HCT116 (cell line): ENCODE data around the gene EID2. TPM values are rescaled to one million over a fixed set of nuclear protein-coding genes. Genes with fewer than 3 reads are reported as not detected.

Source experiments
- ATAC-seq: fragments of 200-7000 bp; cut with Tn5 transposase; 2 replicates; pipeline ENCODE4 v1.9.1; 2020; ENCODE audit warnings: mild to moderate bottlenecking, moderate library complexity
- BruUV-seq: library from RNA; stranded (reverse); fragments of 400-500 nt; replicated peaks from 2 replicates; lab custom pipeline; 2021; lab: Mats Ljungman, UMichigan
- CTCF ChIA-PET: fragments of 300-600 bp; sonication (Branson Sonifier 250); formaldehyde crosslinking; loops from one replicate; lab custom pipeline; 2021; ENCODE audit warnings: antibody characterized with exemption; lab: Charles Lee
- POLR2A ChIA-PET: fragments of 300-600, 350-600 bp; sonication (Branson Sonifier 250); formaldehyde crosslinking; loops from one replicate; lab custom pipeline; 2021; ENCODE audit warnings: antibody characterized with exemption; lab: Charles Lee
- RAD21 ChIA-PET, 2 experiments: fragments of 300-600 bp; sonication (Branson Sonifier 250); formaldehyde crosslinking; loops; one replicate each; lab custom pipeline; 2023; ENCODE audit warnings: low total read pairs in 2 of 2; ENCODE audit not compliant: uncharacterized antibody in 2 of 2, unreplicated experiment in 2 of 2, low non-redundant PET in 1 of 2; lab: Charles Lee
- DNase-seq: peaks from one replicate; pipeline ENCODE4 v3.0.0-alpha.2; 2010; ENCODE audit warnings: low read depth, low spot score
- H2AFZ ChIP-seq: fragments of 200-600 bp; shearing (Covaris generic), sonication (generic); 2 replicates; pipeline ENCODE4 v1.6.1; 2017; ENCODE audit warnings: low read depth, mixed run types, mixed read lengths, antibody characterized with exemption, low read length; ENCODE audit not compliant: poor library complexity, severe bottlenecking
- H3K27ac ChIP-seq: 2 replicates; pipeline ENCODE4 v1.5.1; 2012; ENCODE audit warnings: low read depth, low read length
- H3K27me3 ChIP-seq: fragments of 200-600 bp; sonication (generic); 2 replicates; pipeline ENCODE4 v1.6.1; 2016; ENCODE audit warnings: mixed run types, low read length, mixed read lengths; ENCODE audit not compliant: insufficient read depth
- H3K36me3 ChIP-seq, 2 experiments: fragments of 200-500 bp in 1 of 2; fragments of 200-600 bp in 1 of 2; sonication (Bioruptor generic) in 1 of 2; sonication (generic) in 1 of 2; 2 replicates each; pipeline versions ENCODE4 v1.5.1 to v1.6.1; 2014 to 2016; ENCODE audit warnings: low read length in 2 of 2, inconsistent platforms in 1 of 2, mixed read lengths in 1 of 2, mixed run types in 1 of 2; ENCODE audit not compliant: insufficient read depth in 2 of 2, control insufficient read depth in 1 of 2
- H3K4me1 ChIP-seq, 2 experiments: fragments of 200-600 bp in 1 of 2; sonication (generic) in 1 of 2; 2 replicates each; pipeline versions ENCODE4 v1.5.1 to v1.6.1; 2012 to 2017; ENCODE audit warnings: low read length in 2 of 2, inconsistent platforms in 1 of 2, mild to moderate bottlenecking in 1 of 2, mixed read lengths in 1 of 2, mixed run types in 1 of 2, moderate library complexity in 1 of 2; ENCODE audit not compliant: insufficient read depth in 2 of 2, control insufficient read depth in 1 of 2
- H3K4me2 ChIP-seq: fragments of 200-600 bp; sonication (generic); 2 replicates; pipeline ENCODE4 v1.6.1; 2017; ENCODE audit warnings: mixed run types, low read length, mixed read lengths
- H3K4me3 ChIP-seq, 2 experiments: fragments of 200-600 bp in 1 of 2; sonication (generic) in 1 of 2; replicated peaks in 1 of 2; 2 replicates each; pipeline ENCODE4 v1.5.1; 2011 to 2016; ENCODE audit warnings: low read length in 2 of 2, control low read depth in 1 of 2, low read depth in 1 of 2, mild to moderate bottlenecking in 1 of 2, mixed read lengths in 1 of 2, mixed run types in 1 of 2
- H3K79me2 ChIP-seq: fragments of 200-600 bp; sonication (generic); 2 replicates; pipeline ENCODE4 v1.6.1; 2017; ENCODE audit warnings: mild to moderate bottlenecking, mixed run types, low read length, moderate library complexity, mixed read lengths; ENCODE audit not compliant: insufficient read depth
- H3K9ac ChIP-seq: fragments of 200-600 bp; sonication (generic); 2 replicates; pipeline ENCODE4 v1.6.1; 2016; ENCODE audit warnings: low read length, mixed read lengths
- H3K9me2 ChIP-seq: fragments of 200-600 bp; sonication (generic), shearing (Covaris generic); 2 replicates; pipeline ENCODE4 v1.6.1; 2017; ENCODE audit warnings: mixed run types, mild to moderate bottlenecking, moderate library complexity; ENCODE audit not compliant: insufficient read depth
- H3K9me3 ChIP-seq, 2 experiments: fragments of 200-500 bp in 1 of 2; fragments of 200-600 bp in 1 of 2; sonication (Bioruptor generic) in 1 of 2; sonication (generic) in 1 of 2; 2 replicates each; pipeline ENCODE4 v1.6.1; 2014 to 2017; ENCODE audit warnings: low read length in 2 of 2, mixed read lengths in 2 of 2, inconsistent platforms in 1 of 2, low read depth in 1 of 2, mild to moderate bottlenecking in 1 of 2, mixed run types in 1 of 2, moderate library complexity in 1 of 2; ENCODE audit not compliant: control insufficient read depth in 1 of 2, insufficient read depth in 1 of 2
- H4K20me1 ChIP-seq: fragments of 200-600 bp; sonication (generic), shearing (Covaris generic); 2 replicates; pipeline ENCODE4 v1.6.1; 2017; ENCODE audit warnings: mixed run types, mild to moderate bottlenecking, moderate library complexity; ENCODE audit not compliant: insufficient read depth
- ATF3 ChIP-seq: IDR thresholded peaks from 2 replicates; pipeline ENCODE4 v1.6.1; 2012
- CBX3 ChIP-seq: IDR thresholded peaks from 2 replicates; pipeline ENCODE4 v1.6.1; 2012; ENCODE audit warnings: low read depth
- CEBPB ChIP-seq: IDR thresholded peaks from 2 replicates; pipeline ENCODE4 v1.6.1; 2012; ENCODE audit warnings: low read depth
- CTCF ChIP-seq, 3 experiments: fragments of 200-600 bp in 1 of 3; sonication (generic) in 1 of 3; IDR thresholded peaks in 2 of 3; conservative IDR thresholded peaks in 1 of 3; 2 replicates each; pipeline ENCODE4 v1.5.1; 2012 to 2017; ENCODE audit warnings: low read depth in 2 of 3, low read length in 2 of 3, antibody characterized with exemption in 1 of 3, borderline replicate concordance in 1 of 3, control low read depth in 1 of 3, mild to moderate bottlenecking in 1 of 3, mixed read lengths in 1 of 3, mixed run types in 1 of 3, moderate library complexity in 1 of 3; ENCODE audit not compliant: insufficient read depth in 1 of 3
- EGR1 ChIP-seq: IDR thresholded peaks from 2 replicates; pipeline ENCODE4 v1.6.1; 2012; ENCODE audit warnings: low read depth
- ELF1 ChIP-seq: IDR thresholded peaks from 2 replicates; pipeline ENCODE4 v1.6.1; 2012; ENCODE audit warnings: low read depth, borderline replicate concordance
- EZH2 ChIP-seq: fragments of 200-600 bp; sonication (generic); IDR thresholded peaks from 2 replicates; pipeline ENCODE4 v1.6.1; 2017; ENCODE audit warnings: antibody characterized with exemption, mixed run types
- EZH2phosphoT487 ChIP-seq: fragments of 200-600 bp; IDR thresholded peaks from 2 replicates; pipeline ENCODE4 v1.6.1; 2018; ENCODE audit warnings: antibody characterized with exemption, borderline replicate concordance
- FOSL1 ChIP-seq: IDR thresholded peaks from 2 replicates; pipeline ENCODE4 v1.6.1; 2012; ENCODE audit warnings: low read depth
- JUND ChIP-seq: IDR thresholded peaks from 2 replicates; pipeline ENCODE4 v1.6.1; 2012
- MAX ChIP-seq: IDR thresholded peaks from 2 replicates; pipeline ENCODE4 v1.6.1; 2012
- POLR2A ChIP-seq: IDR thresholded peaks from 2 replicates; pipeline ENCODE4 v1.7.0; 2011; ENCODE audit warnings: borderline replicate concordance; ENCODE audit not compliant: insufficient read depth, insufficient read length; ENCODE audit errors: extremely low read depth
- RAD21 ChIP-seq: IDR thresholded peaks from 2 replicates; pipeline ENCODE4 v1.6.1; 2012; ENCODE audit warnings: low read depth, mild to moderate bottlenecking
- SIN3A ChIP-seq: IDR thresholded peaks from 2 replicates; pipeline ENCODE4 v1.6.1; 2012; ENCODE audit warnings: low read depth
- SP1 ChIP-seq: IDR thresholded peaks from 2 replicates; pipeline ENCODE4 v1.6.1; 2012; ENCODE audit warnings: low read depth
- SRF ChIP-seq: IDR thresholded peaks from 2 replicates; pipeline ENCODE4 v1.6.1; 2012; ENCODE audit warnings: low read depth
- TCF7L2 ChIP-seq: IDR thresholded peaks from 2 replicates; pipeline ENCODE4 v1.7.0; 2011; ENCODE audit warnings: borderline replicate concordance, inconsistent platforms; ENCODE audit not compliant: insufficient read depth, insufficient read length; ENCODE audit errors: extremely low read depth
- ZBTB33 ChIP-seq: IDR thresholded peaks from 2 replicates; pipeline ENCODE4 v1.6.1; 2011; ENCODE audit warnings: mild to moderate bottlenecking, low read length, moderate library complexity; ENCODE audit not compliant: insufficient replicate concordance; ENCODE audit errors: extremely low read depth
- ZFX ChIP-seq: fragments of 450-650 bp; IDR thresholded peaks from 2 replicates; pipeline ENCODE4 v1.6.1; 2017
- ZNF274 ChIP-seq: fragments of 200-500 bp; sonication (Bioruptor generic); IDR thresholded peaks from 2 replicates; pipeline ENCODE4 v1.6.1; 2014; ENCODE audit warnings: mild to moderate bottlenecking, low read depth, low read length, inconsistent platforms
- intact Hi-C: fragments of 100-400 bp; cut with micrococcal nuclease; formaldehyde crosslinking; loops from 2 replicates; pipeline ENCODE4 v1.10.0; 2022
- total RNA-seq: library from RNA; stranded (reverse); gene quantifications from one replicate; pipeline ENCODE4 v1.2.1, GENCODE V29; 2021; ENCODE audit not compliant: unreplicated experiment

EID2 gene
- total RNA-seq, 1 experiment from 2014 or later = 11.7 TPM

- no peaks in the 10 kb centered on the region for H3K36me3 ChIP-seq
- intact Hi-C loops = no loop called here
- ATAC-seq (no peak), DNase-seq (no peak)
- H3K4me2 ChIP-seq = no peak overlapping the region
- ChIA-PET CTCF (no interaction called here), POLR2A (no interaction called here), RAD21 (no interaction called here)
- no peaks in the 10 kb centered on the region for H3K79me2 ChIP-seq
- no peaks in the 10 kb centered on the region for H3K9me2 ChIP-seq
- H3K4me3 ChIP-seq = no peak overlapping the region
- H3K27ac ChIP-seq = no peak overlapping the region
- no peaks in the 10 kb centered on the region for H3K27me3 ChIP-seq
- no peak overlapping the region for H3K9ac ChIP-seq
- no peak overlapping the region for H2AFZ ChIP-seq
- no peaks in the 10 kb centered on the region for H3K4me1 ChIP-seq
- BruUV-seq = no TSS peak
- no peaks in the 10 kb centered on the region for H3K9me3 ChIP-seq
- no peaks in the 10 kb centered on the region for H4K20me1 ChIP-seq
- no peak for TF ChIP-seq EZH2phosphoT487
- TF ChIP-seq ELF1 = no peak
- no peak for TF ChIP-seq EZH2
- TF ChIP-seq ATF3 = no peak
- TF ChIP-seq CEBPB = no peak
- TF ChIP-seq EGR1 = no peak
- no peak for TF ChIP-seq CTCF (IDR thresholded peaks at IDR 0.05 in 2 of 3, conservative IDR thresholded peaks at IDR 0.05 in 1 of 3; ENCODE audit: borderline replicate concordance in 1 of 3, insufficient read depth in 1 of 3, low read depth in 2 of 3, low read length in 2 of 3)
- TF ChIP-seq POLR2A = no peak
- no peak for TF ChIP-seq ZFX
- no peak for TF ChIP-seq SIN3A
- no peak for TF ChIP-seq MAX
- no peak for TF ChIP-seq RAD21
- TF ChIP-seq ZBTB33 = no peak
- no peak for TF ChIP-seq SRF
- TF ChIP-seq ZNF274 = no peak
- no peak for TF ChIP-seq TCF7L2
- TF ChIP-seq SP1 = no peak
- TF ChIP-seq JUND = no peak
- no peak for TF ChIP-seq FOSL1
- no peak for TF ChIP-seq CBX3
Measured at GRCh38 chr19:39515551-39516191, 24.3 kb downstream of the EID2 start.
